Activated naive CD4-positive, alpha-beta T cell treated with anti-CD3 and anti-CD28 coated beads, Interleukin-2, amount 50 U/mL, for 16 hours (primary cell): ENCODE data around the gene NPHP4.
"Not testable (repeated sequence)": the region's sequence is repeated elsewhere in the genome, so short reads cannot be mapped to it uniquely, and the experiment has no call there.

Source experiments
- DNase-seq: peaks from one replicate; pipeline ENCODE4 v3.0.0-alpha.2; 2020

Gene NPHP4

DNA sequence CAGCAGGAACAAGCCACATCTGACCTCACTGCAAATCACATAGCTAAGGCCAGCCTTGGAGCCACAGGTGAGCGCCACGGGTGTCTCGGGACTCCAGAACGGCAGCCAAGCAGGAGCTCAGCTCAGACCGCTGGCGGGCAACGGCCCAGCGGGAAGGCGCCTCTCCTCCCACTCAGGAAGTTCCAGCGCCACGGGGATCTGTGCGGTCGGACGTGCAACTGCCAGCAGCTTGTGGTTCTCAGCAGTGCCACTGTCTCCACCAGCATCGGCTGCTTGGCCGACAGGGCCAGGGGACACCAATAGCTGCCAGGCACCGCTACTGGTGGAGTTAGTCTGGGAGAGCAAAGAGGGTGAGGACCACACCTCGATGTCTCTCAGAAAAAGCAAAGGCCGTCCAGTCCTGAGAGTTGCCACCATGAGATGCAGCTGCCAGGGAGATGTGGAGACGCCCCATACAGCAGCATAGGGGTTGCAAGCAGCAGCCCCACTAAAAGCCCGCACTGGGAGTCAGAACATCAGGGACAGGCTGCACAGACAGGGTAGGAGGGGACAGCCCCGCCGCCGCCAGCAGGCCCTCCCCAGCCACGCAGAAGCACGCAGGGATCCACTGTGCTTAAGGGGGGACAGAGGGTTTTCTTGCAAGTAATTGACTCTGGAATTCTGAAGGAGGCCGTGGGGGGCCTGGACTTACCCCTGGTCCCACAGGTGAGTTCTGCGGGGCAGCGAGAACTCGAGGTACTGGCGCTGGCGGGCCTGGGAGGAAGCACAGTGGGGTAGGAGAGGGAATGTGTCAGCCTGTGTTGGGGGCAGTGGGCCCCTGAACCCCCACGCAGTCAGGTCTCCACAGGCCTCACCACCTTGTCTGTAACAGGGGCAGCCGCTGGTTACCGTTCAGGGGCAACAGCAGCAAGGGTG is 83.5 kb downstream of the NPHP4 start:
- no peak for DNase-seq

DNA sequence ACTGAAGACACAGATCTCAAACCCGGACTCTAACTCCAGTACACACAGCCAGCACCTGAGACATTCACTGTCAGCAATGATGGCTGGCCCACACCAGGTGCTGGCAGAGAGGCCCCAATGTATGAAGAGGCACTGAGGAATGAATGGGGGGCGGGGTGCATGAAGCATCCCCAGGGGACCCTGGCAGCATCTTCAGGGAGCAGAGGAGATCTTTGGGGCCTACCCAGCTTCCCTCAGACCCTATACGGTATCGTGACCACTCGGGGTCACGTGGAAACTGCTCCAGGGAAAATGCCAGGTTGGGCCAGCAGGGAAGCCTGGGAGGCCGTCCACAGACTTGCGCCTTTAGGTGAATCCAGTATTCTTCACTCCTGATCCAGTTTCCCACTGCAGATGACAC is 84.3 kb downstream of the NPHP4 start:
- DNase-seq = no peak

DNA sequence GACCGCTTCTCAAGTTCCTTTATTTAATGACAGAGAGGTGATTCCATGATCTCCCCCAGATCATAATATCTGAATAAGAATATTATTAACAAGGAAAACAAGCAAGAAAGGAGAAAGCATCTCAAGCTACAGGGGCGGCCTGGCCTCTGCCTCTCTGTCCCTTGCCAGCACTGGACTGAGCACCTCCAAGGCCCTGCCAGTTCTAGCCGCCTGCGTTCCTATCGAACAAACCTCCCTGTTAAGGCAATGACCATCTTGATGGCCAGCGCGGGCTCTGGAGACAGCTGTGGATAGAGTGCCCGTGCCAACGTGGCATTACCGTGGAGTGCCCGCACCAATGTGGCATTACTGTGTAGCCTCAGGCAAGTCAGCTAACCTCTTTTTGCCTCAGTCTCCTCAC is 84.8 kb downstream of the NPHP4 start:
- no peak for DNase-seq

DNA sequence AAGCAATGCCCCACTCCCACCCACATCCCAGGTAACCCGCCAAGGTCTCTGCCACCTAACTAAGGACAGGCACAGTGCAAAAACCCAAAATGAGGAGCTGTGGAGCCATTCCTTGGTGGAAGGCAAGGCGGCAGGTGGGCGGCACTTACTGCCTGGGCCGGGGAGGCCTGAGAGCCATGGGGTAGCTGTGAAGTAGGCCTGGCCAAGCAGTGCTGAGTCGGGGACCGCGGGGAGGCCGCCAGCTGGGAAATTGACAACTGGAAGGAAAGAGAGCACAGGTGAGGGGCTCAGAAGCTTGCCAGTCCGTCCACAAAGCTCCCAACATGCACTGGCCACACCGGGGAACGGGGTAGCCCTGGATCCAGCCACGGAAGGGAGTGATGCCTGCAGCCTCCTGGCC is 85.3 kb downstream of the NPHP4 start:
- DNase-seq = no peak

DNA sequence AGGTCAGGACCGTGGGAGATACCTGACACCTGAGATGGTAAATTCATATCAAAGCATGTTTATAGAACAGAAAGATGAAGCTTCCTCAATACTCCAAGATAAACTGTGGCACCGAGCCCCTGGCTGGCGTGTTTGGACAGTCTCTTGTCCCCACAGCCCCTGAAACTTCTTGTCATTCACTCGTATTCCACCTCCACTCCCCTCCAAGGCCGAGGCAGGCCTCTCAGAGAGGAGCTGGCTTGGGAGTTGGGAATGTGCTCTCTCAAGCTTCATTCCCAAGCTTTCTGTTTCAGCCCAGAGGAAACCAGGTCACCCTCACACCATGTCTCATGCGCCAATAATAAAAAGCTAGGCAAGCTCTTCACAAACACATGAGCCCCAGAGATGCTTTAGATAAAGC is 86.1 kb downstream of the NPHP4 start:
- DNase-seq = no peak

DNA sequence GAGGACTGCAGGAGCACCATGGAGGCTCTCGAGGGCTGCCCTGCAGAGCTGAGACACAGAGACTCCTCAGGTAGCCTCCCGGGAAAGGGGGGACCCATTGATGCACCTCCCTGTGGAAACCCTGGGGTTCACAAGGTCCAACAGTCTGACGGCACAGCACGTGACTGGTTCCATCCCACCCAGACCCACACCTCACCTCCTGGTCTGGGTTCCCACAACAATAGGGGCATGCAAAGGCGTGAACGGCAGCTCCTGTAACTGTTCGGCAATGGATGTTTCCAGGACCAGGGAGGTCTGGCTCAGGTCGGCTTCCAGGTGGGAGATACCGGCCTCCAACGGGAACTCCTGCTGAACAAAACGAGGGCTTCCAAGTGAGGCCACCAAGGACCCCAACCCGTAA is 86.8 kb downstream of the NPHP4 start:
- DNase-seq = no peak

DNA sequence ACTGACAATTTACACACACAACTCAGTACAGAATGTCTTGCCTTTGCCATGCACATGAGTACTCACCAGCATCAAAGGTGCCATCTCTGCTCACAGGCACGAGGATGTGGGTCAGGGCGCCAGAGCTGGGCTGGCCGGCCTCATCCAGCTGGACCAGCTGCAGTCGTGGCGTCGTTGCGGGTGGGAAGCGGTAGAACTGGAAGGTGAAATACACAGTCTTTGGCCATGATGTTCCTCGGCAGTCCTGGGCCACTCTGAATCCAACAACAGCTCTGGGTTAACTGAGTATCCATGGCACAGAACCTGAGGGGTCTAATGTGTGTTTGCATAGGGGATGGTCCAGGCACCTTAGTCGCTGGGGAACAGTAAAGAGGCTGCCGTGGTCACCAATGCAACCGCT is 87.7 kb downstream of the NPHP4 start:
- DNase-seq = no peak

DNA sequence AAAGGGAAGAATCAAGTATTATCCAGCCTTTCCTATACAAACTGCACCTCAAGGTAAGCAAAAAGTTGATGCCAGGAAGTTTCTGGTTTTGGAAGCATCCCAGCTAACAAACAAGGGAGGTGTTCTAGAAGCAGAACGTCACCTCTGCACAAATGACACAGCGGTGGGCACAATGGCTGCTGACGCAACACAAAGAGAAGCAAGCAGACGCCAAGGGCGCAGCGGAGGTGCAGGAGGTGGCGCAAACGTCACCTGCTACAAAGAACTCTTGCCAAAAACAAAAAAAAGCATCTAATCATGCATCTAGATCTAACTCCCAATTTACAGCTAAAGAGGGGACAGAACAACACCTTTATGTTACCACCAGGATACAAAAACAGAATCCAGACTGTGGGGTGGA is 88.5 kb downstream of the NPHP4 start:
- DNase-seq = no peak

DNA sequence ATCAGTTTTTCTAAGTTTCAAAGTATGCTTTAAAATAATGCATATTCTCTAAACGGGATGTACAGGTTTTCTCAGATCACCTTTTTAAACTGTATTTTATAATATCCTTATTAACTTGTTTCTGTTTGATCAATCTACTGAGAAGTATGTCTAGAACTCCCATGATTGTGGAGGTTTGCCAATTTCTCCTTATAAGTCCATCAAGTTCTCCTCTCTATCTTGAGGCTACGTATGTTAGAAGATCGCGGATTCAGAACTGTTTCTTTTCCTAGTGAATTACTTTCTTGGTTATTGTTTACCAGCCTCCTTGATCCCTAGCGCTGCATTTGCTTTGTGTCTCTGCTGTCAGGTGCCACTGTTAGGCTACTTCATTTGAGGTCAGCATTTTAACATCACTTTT is 89.2 kb downstream of the NPHP4 start:
- DNase-seq = no peak

DNA sequence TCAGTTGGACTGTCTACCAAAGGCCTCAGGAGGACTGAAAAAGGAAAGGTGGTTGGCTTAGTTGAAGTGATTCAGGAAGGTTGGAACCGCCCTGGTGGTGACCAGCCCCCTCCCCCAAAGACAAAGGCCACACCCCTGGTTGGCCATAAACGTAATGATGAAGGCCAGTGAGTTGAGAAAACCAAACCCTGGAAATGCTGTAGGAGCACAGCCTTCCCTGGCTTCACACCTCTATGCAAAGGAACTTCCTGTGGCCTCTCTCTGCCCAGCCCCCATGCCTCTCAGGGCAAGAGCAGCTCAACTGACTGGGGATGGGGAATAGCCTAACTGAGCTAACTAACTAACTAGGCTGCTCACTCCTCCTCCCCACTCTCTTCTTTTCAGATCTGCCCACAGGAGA is 90.4 kb downstream of the NPHP4 start:
- no peak for DNase-seq

DNA sequence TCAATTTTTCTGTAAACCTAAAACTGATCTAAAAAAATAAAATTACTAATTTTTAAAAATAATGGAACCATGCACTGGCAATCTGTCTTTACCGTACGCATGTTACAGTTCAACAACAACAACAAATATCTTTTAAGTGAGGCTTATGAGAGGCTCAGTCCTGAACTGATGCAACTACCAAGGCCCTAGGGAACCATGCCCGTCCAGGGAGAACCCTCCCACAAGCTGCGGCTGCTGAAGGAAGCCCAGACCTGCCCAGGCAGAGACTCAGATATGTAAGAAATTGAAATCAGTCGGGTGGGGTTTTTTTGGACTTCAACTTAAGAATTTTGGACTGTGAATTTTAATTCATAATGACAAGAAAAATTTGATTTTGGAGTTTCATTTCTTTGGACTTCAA is 91.1 kb downstream of the NPHP4 start:
- no peak for DNase-seq

DNA sequence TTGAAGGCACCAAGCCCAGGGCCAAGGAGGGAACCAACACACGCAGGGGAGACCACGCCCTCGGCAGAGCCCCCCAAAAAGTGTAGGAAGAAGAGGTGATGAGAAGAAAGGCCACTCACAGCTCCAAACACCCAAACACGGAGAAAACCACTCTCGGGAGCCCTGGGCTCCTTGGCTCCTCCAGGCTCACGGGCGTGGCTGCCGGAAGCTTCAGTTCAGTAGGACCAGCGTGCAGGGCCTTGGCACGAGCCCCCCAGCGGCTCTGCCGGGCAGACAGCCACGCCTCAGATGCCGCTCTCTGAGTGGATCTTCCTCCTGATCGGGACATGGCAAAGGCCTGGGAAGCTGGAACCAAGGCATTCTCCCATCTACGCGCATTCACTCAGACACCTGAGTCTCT is 94.0 kb downstream of the NPHP4 start:
- no peak for DNase-seq

DNA sequence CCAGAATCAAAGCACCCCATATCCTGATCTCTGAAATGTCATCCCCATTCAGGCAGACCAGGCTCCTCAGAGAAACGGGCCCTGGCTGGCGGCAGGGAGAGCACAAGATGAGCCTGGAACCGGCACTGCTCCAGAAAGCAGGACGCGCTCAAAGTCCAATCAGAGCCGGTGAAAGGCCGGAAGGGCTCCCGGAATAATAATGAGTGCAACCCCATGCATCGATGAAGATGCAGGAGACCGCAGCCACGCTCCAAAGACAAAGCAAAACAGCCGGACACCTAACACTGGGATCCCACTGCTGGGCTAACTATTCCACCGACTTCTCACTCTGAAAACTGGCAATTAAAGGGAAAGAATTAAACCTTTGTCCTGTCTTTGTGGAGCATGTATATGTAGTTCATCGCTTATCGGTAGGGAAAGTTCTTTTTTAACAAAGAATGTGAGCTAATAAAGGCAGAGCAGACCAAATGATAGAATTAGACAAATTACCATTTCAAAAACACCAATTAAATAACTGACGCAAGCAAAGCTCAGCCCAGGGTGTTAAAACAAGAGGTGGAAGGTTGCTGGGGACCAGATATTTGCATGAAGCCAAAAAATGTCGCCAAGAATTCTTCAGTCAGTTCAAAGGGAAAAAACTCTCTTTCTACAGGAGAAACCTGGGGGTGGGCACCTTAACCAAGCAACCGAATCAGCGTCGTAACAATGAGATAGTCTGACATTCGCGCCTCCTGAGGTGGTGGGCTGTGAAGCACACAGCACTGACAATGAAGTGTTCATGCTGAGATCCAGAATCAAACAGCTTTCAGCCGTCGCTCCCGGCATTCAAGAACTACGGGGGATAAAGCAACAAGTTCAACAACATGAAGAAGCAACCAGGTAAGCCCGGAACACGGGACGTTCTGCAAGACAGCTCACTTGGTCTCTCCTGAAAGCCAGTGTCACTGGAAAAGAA is 95.2 kb downstream of the NPHP4 start:
- DNase-seq = no peak

DNA sequence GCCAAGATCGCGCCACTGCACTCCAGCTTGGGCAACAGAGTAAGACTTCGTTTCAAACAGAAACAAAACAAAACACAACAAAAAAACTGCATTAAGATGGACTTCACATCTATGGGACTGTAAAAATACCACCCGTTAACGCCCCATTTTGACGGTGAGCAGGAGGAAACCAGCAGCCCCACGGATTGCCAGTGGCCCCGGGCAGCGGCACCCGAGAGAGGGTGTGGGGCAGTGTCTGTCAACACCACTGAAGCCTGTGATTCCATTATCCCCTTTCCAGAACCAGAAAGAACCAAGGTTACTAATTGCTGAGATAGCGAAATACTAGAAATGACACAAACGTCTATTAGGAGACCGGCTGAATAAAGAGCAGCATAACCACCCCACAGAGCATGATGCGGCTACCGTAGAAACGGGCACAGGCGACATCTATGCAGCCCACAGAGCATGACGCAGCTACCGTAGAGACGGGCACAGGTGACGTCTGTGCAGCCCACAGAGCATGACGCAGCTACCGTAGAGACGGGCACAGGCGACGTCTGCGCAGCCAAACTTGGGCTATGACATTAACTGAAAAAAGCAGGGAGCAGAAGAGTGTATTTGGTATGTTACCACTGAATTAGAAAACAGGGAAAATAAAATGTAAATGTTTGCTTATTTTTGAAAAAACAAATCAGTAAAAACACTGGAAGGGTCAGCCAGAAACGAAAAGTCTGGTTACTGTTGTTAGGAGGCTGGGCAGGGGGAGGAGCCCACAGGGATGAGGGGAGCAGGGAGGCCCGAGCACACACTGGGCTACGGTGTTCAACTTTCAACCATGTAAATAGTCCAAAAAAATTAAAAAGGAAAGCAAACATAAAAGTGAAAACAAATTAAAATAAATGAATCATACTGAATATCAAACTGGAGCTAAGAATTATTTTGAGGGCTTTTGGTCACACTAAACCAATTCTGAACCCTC is 96.5 kb downstream of the NPHP4 start:
- no peak for DNase-seq

DNA sequence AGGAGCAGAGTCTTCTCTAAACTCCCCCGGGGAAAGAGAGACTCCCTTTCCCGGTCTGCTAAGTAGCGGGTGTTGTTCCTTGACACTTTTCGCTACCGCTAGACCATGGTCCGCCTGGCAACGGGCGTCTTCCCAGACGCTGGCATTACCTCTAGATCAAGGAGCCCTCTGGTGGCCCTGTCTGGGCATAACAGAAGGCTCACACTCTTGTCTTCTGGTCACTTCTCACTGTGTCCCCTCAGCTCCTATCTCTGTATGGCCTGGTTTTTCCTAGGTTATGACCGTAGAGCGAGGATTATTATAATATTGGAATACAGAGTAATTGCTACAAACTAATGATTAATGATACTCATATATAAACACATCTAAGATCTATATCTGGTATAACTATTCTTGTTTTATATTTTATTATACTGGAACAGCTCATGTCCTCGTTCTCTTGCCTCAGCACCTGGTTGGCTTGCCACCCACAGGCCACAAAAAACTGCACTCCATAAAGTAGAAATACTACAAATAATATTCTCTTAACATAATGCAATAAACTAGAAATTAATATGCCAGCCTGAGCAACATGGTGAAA is 98.4 kb downstream of the NPHP4 start:
- not testable (repeated sequence) for DNase-seq

DNA sequence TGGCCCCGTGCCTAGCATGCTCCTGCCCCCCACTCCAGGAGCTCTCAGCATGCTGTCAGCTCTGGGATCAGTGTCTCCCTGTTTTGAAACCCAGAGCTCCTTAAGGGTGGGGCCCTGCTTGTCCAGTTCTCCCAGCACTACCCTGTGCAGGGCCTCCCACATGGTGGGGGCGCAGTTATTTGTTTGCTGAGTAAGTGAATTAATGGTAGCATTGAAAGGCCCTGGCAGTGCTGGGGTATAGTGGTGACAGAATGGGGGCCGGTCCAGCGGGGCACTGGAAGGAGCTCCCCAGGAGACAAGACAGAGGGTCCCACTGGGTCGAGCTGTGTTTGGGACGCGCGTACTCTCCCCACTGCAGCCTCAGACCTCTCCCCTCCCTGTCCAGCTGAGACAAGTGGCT is 99.9 kb downstream of the NPHP4 start:
- DNase-seq = no peak

DNA sequence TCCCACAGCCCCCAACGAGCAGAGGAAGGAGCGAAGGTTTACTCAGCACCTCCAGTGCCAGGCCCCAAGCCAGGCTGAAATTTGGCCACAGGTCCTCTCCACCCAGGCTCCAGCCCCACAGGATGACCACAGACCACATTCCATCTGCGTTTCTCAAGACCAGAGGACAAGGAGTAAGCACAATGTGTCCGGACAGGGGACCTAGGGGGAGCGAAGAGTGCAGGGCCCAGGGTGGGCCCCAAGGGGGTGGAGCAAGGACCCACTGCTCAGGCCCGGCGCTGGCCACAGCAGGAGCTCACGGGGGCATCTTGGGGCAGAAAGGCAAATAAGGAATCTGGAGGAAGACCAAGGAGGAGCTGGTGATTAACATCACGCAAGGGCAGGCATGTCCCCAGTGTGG is 100.5 kb downstream of the NPHP4 start:
- no peak for DNase-seq

DNA sequence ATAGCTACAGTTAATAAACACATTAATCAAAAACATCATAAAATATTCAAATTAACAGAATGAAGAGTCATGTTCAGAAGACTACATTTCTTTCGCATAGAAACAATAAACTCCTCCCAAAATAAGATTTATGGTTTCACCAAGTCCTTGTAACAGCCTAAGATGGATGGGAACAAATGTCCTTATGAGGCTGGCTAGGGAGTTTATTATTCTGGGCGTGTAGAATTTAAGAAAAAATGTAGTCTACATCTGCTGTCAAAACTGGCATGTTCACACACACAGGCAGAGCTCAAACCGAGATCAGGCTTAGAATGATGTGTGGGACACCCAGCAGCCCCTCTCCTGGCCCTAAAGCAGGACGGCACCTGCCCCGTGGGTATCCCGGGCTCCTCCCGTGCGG is 101.1 kb downstream of the NPHP4 start:
- no peak for DNase-seq

DNA sequence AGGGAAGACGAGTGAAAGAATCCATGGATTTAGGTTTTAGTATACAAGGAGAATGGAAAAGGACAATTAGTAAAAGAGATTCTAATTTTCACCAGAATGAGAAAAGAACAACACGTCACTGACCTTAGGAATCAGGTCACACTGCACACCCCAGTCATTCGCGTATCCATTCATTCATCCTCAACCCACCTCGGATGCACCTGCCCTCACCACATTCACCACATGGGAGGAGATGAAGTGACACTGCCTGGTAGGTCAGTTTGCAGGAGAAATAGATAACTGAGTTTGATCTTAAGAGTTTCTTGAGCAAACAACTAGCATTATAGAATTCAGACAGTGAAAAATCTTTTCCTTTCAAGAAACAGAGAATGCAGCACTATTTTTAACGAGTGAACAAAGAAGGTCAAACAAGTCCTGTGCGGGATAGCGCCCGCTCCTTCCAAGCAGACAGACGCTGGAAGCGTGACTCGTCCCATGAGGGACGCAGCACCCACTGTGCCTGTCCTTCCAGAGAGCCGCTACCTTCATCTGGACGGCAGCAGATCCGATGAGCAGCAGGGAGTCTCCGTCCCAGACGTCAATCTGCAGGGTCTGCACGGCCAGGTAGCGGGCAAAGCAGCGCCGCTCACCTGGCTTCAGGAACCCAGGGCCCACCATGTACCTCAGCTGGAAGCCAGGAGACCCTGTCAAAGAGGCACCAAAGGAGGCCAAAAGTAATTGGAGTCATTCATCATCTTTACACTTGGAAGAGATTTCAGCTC is 101.7 kb downstream of the NPHP4 start:
- no peak for DNase-seq

DNA sequence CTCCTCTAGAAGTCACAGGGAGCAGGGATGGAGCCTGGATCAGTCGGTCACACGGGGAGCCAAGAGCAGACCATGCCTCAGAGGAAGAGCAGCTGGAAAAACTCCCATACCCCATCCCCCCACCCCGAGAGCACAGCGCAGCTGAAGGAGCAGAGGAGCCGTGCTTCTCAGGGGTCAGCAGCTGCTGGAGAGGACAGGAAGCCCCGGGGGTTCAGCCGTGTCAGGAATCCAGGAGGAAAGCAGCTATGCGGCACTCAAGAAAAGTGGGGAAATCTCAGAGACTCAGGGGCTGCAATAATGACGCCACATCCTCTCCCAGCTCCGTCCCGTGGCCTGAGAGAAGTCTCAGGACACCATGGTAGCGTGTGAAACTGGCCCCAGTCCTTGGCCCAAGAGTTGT is 102.3 kb downstream of the NPHP4 start:
- DNase-seq = no peak

DNA sequence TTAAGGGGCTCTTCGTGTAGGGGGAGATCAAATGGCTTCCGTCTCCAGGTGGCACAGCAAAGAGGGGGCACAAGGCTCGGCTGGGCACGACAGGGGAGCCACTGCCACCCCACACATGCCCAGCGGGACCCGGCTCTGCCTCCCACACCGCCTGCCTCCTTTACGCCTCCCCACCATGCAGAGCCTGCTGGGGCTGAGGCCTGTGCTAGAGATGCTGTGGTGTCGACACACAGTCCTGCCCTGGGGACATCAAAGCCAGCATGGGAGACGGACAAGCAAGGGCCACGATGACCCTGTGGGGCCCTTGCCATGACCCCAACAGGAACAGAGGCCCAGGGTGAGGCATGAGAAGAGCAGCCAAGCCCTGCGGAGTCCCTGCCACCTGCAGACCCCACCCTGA is 102.8 kb downstream of the NPHP4 start:
- DNase-seq = no peak
